Skin epidermis (tissue), 12 donors: Measurements from ENCODE around the gene PLXNA4.
A peak's percentile ranks its signal among the peaks of the same experiment; 100 is the strongest.

ENCODE experiments used
- H3K27ac ChIP-seq, 21 experiments: fragments of 200-600 bp; sonication (generic) in 11 of 21; one replicate each; pipeline ENCODE4 v1.5.0; 2020; ENCODE audit warnings: mild to moderate bottlenecking in 3 of 21, inconsistent platforms in 2 of 21, moderate library complexity in 2 of 21
- H3K4me3 ChIP-seq, 7 experiments: fragments of 200-600 bp; sonication (generic) in 2 of 7; one replicate each; pipeline ENCODE4 v1.5.0; 2020; ENCODE audit warnings: inconsistent platforms in 2 of 7, mild to moderate bottlenecking in 2 of 7, moderate library complexity in 1 of 7

Gene PLXNA4

GRCh38 chr7:132542895-132543294, 33.4 kb downstream of the PLXNA4 start:
- H3K27ac ChIP-seq, result no peak overlapping the region
- no peak overlapping the region for H3K4me3 ChIP-seq

- H3K27ac ChIP-seq, result no peak overlapping the region
- H3K4me3 ChIP-seq, result no peak overlapping the region
Observed at GRCh38 chr7:132541656-132542055, 34.6 kb downstream of the PLXNA4 start.

- H3K4me3 ChIP-seq, result no peak overlapping the region
- H3K27ac ChIP-seq, result peak overlapping the region in 2 of 21 experiments; percentile 29 to 32
Observed at GRCh38 chr7:132537456-132538145, 38.7 kb downstream of the PLXNA4 start.

GRCh38 chr7:132536654-132537395, 39.4 kb downstream of the PLXNA4 start:
- Histone ChIP-seq H3K27ac (peak overlapping the region in 2 of 21 experiments; percentile 29 to 32), H3K4me3 (no peak overlapping the region)

- H3K27ac ChIP-seq, result no peak overlapping the region
- no peak overlapping the region for H3K4me3 ChIP-seq
Observed at GRCh38 chr7:132533916-132534315, 42.4 kb downstream of the PLXNA4 start.

- H3K27ac ChIP-seq, result no peak overlapping the region
Observed at GRCh38 chr7:132532281-132532680, 44.0 kb downstream of the PLXNA4 start.

GRCh38 chr7:132531562-132531961, 44.7 kb downstream of the PLXNA4 start:
- H3K4me3 ChIP-seq, result no peak overlapping the region
- no peak overlapping the region for H3K27ac ChIP-seq

More at GRCh38 chr7:132532281-132532680, 44.0 kb downstream of the PLXNA4 start:
- H3K4me3 ChIP-seq, result no peak overlapping the region

GRCh38 chr7:132528695-132529094, 47.6 kb downstream of the PLXNA4 start:
- H3K4me3 ChIP-seq, result no peak overlapping the region
- no peak overlapping the region for H3K27ac ChIP-seq

- H3K4me3 ChIP-seq, result no peak overlapping the region
- no peak overlapping the region for H3K27ac ChIP-seq
Observed at GRCh38 chr7:132527467-132528410, 48.5 kb downstream of the PLXNA4 start.

- Histone ChIP-seq H3K27ac (no peak overlapping the region), H3K4me3 (no peak overlapping the region)
Observed at GRCh38 chr7:132526111-132526740, 50.0 kb downstream of the PLXNA4 start.

GRCh38 chr7:132521423-132521822, 54.8 kb downstream of the PLXNA4 start:
- H3K4me3 ChIP-seq, result no peak overlapping the region
- no peak overlapping the region for H3K27ac ChIP-seq

- Histone ChIP-seq H3K27ac (no peak overlapping the region), H3K4me3 (no peak overlapping the region)
Observed at GRCh38 chr7:132520591-132521280, 55.5 kb downstream of the PLXNA4 start.

- Histone ChIP-seq H3K4me3 (no peak overlapping the region), H3K27ac (no peak overlapping the region)
Observed at GRCh38 chr7:132519936-132520335, 56.3 kb downstream of the PLXNA4 start.

GRCh38 chr7:132518839-132519173, 57.5 kb downstream of the PLXNA4 start:
- H3K27ac ChIP-seq, result no peak overlapping the region
- H3K4me3 ChIP-seq, result no peak overlapping the region

GRCh38 chr7:132518102-132518838, 58.0 kb downstream of the PLXNA4 start:
- no peak overlapping the region for H3K27ac ChIP-seq
- H3K4me3 ChIP-seq, result no peak overlapping the region

GRCh38 chr7:132516042-132516840, 60.0 kb downstream of the PLXNA4 start:
- no peak overlapping the region for H3K27ac ChIP-seq
- no peak overlapping the region for H3K4me3 ChIP-seq

- no peak overlapping the region for H3K4me3 ChIP-seq
Observed at GRCh38 chr7:132515181-132515580, 61.1 kb downstream of the PLXNA4 start.

GRCh38 chr7:132514430-132514829, 61.8 kb downstream of the PLXNA4 start:
- no peak overlapping the region for H3K4me3 ChIP-seq
- H3K27ac ChIP-seq, result no peak overlapping the region

More at GRCh38 chr7:132515181-132515580, 61.1 kb downstream of the PLXNA4 start:
- no peak overlapping the region for H3K27ac ChIP-seq
